ENCODE measurements around the gene SKAP1.
"Not testable (repeated sequence)": the region's sequence is repeated elsewhere in the genome, so short reads cannot be mapped to it uniquely, and the experiment has no call there.

Gene SKAP1

DNA sequence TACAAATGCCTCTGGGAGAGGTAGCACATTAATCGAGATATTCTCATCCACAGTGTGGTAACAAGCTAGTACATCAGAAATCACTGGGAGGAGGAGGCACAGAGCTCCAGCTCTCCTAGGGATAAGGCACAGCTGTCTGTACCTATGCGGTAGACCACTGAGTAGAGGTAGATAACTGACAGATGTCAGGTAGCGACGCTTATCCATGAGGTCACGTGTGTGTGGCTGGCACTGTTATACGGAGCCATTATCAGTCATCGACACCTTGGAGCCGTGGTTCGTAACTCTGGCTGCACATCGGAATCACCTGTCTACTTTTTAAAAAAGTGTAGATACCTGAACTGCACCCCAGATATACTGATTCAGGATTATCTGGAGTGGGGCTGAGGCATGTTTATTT lies 220.0 kb downstream of the SKAP1 start:
- TF ChIP-seq, protein P1, sequence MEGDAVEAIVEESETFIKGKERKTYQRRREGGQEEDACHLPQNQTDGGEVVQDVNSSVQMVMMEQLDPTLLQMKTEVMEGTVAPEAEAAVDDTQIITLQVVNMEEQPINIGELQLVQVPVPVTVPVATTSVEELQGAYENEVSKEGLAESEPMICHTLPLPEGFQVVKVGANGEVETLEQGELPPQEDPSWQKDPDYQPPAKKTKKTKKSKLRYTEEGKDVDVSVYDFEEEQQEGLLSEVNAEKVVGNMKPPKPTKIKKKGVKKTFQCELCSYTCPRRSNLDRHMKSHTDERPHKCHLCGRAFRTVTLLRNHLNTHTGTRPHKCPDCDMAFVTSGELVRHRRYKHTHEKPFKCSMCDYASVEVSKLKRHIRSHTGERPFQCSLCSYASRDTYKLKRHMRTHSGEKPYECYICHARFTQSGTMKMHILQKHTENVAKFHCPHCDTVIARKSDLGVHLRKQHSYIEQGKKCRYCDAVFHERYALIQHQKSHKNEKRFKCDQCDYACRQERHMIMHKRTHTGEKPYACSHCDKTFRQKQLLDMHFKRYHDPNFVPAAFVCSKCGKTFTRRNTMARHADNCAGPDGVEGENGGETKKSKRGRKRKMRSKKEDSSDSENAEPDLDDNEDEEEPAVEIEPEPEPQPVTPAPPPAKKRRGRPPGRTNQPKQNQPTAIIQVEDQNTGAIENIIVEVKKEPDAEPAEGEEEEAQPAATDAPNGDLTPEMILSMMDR (IDR thresholded peaks at IDR 0.05; ENCODE audit: insufficient read depth, low read length) = no peak
- no peak for TF ChIP-seq POLR2AphosphoS5 (IDR thresholded peaks at IDR 0.05; ENCODE audit: low read depth)
- TF ChIP-seq, protein P2, sequence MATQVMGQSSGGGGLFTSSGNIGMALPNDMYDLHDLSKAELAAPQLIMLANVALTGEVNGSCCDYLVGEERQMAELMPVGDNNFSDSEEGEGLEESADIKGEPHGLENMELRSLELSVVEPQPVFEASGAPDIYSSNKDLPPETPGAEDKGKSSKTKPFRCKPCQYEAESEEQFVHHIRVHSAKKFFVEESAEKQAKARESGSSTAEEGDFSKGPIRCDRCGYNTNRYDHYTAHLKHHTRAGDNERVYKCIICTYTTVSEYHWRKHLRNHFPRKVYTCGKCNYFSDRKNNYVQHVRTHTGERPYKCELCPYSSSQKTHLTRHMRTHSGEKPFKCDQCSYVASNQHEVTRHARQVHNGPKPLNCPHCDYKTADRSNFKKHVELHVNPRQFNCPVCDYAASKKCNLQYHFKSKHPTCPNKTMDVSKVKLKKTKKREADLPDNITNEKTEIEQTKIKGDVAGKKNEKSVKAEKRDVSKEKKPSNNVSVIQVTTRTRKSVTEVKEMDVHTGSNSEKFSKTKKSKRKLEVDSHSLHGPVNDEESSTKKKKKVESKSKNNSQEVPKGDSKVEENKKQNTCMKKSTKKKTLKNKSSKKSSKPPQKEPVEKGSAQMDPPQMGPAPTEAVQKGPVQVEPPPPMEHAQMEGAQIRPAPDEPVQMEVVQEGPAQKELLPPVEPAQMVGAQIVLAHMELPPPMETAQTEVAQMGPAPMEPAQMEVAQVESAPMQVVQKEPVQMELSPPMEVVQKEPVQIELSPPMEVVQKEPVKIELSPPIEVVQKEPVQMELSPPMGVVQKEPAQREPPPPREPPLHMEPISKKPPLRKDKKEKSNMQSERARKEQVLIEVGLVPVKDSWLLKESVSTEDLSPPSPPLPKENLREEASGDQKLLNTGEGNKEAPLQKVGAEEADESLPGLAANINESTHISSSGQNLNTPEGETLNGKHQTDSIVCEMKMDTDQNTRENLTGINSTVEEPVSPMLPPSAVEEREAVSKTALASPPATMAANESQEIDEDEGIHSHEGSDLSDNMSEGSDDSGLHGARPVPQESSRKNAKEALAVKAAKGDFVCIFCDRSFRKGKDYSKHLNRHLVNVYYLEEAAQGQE (IDR thresholded peaks at IDR 0.05; ENCODE audit: insufficient replicate concordance, low read depth) = no peak
- TF ChIP-seq GABPA (IDR thresholded peaks at IDR 0.05; ENCODE audit: low read depth) = no peak
- TF ChIP-seq SPI1 (IDR thresholded peaks at IDR 0.05; ENCODE audit: borderline replicate concordance, low read depth) = no peak
- DNase-seq (ENCODE audit: low read depth in 1 of 2, low spot score in 1 of 2) = no peak
- Histone ChIP-seq H3K4me3 (replicated peaks; ENCODE audit: insufficient read depth, low read length) (no peak overlapping the region), H3K27me3 (ENCODE audit: insufficient read depth, poor library complexity, severe bottlenecking) (peaks cover 6% of the 10 kb centered on the region), H3K27ac (replicated peaks) (no peak overlapping the region)

DNA sequence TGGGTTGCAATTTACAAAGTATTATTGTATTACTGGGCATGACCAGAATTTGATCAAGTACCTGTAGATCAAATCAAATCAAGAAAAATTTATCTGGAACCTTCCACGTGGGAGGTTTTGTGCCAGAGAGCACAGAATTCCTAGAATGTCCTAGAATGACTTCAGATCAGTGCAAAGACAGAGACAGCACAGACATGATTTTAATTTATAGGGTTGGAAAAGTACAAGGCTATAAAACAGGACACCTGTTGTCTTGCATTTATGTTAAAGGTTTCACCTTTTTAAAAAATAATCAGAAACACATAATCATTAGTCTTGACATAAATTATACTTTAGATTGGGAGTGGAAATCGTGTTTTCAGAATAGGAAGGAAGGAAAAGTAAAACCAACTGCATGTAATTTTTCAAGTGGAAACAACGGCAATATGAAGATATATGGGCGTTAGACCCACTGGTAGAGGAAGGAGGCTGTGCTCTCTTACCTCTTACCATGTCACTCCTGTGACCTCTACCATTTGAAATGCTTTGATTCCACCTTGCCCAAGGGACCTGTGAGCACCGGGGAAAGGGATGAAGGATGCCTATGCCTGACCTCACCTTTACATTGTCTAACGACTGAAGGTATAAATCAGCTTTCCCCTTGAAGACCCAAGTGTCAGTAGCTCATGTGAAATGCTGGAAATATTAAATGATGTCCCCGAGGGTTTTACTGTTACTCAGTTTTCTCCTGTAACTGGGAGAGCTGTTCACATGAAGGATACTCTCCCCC lies 222.1 kb downstream of the SKAP1 start:
- TF ChIP-seq GABPA (IDR thresholded peaks at IDR 0.05; ENCODE audit: low read depth) (no peak), POLR2AphosphoS5 (IDR thresholded peaks at IDR 0.05; ENCODE audit: low read depth) (no peak), SPI1 (IDR thresholded peaks at IDR 0.05; ENCODE audit: borderline replicate concordance, low read depth) (no peak)
- TF ChIP-seq, protein P1 (IDR thresholded peaks at IDR 0.05; ENCODE audit: insufficient read depth, low read length) = no peak
- TF ChIP-seq, protein P2 (IDR thresholded peaks at IDR 0.05; ENCODE audit: insufficient replicate concordance, low read depth) = no peak
- no peak overlapping the region for H3K4me3 ChIP-seq (replicated peaks; ENCODE audit: insufficient read depth, low read length)
- DNase-seq (ENCODE audit: low read depth in 1 of 2, low spot score in 1 of 2) = no peak
- peaks cover 6% of the 10 kb centered on the region for H3K27me3 ChIP-seq (ENCODE audit: insufficient read depth, poor library complexity, severe bottlenecking)
- no peak overlapping the region for H3K27ac ChIP-seq (replicated peaks)

DNA sequence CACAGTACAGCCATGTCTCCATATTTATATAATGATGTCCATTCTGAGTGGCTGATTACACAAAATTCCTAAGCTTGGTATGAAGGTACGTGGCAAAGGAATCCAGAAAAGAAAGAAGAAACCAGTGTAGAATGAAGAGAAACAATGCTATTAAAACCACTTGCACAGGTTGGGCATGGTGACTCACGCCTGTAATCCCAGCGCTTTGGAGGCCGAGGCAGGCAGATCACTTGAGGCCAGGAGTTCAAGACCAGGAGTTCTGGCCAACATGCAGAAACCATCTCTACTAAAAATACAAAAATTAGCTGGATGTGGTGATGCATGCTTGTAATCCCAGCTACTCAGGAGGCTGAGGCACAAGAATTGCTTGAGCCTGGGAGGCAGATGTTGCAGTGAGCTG lies 223.0 kb downstream of the SKAP1 start:
- not testable (repeated sequence) for H3K4me3 ChIP-seq (replicated peaks; ENCODE audit: insufficient read depth, low read length); H3K27ac ChIP-seq (replicated peaks); H3K27me3 ChIP-seq (ENCODE audit: insufficient read depth, poor library complexity, severe bottlenecking); DNase-seq (ENCODE audit: low read depth in 1 of 2, low spot score in 1 of 2)

DNA sequence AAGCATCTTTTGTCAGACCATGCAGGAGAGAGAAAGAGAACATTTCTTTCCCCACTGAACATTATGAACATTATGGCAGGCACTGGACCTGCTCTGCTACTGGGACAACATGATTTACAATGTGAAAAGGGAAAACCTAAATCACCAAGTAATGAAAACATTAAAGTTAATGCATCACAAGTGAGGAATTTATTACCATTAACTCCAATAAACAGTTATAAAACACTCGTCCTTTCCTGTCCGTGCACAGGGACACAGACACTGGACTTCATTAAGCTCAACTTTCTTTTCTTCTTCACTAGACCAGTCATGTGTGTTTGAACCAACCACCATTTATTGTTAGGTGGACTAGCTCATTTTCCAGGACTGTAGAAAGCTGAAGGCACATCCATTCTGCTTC lies 227.1 kb downstream of the SKAP1 start:
- no peak for TF ChIP-seq GABPA (IDR thresholded peaks at IDR 0.05; ENCODE audit: low read depth)
- TF ChIP-seq, protein P1 (IDR thresholded peaks at IDR 0.05; ENCODE audit: insufficient read depth, low read length) = no peak
- no peak for TF ChIP-seq SPI1 (IDR thresholded peaks at IDR 0.05; ENCODE audit: borderline replicate concordance, low read depth)
- no peak for TF ChIP-seq POLR2AphosphoS5 (IDR thresholded peaks at IDR 0.05; ENCODE audit: low read depth)
- TF ChIP-seq, protein P2 (IDR thresholded peaks at IDR 0.05; ENCODE audit: insufficient replicate concordance, low read depth) = no peak
- Histone ChIP-seq H3K27me3 (ENCODE audit: insufficient read depth, poor library complexity, severe bottlenecking) (peaks cover 7% of the 10 kb centered on the region), H3K4me3 (replicated peaks; ENCODE audit: insufficient read depth, low read length) (no peak overlapping the region), H3K27ac (replicated peaks) (no peak overlapping the region)
- no peak for DNase-seq (ENCODE audit: low read depth in 1 of 2, low spot score in 1 of 2)

Measured in HL-60 (cell line).